GM13977 (cell line): ENCODE data around the gene RHOA.

ENCODE experiments used
- DNase-seq: peaks from one replicate; pipeline ENCODE4 v3.0.0; 2012; ENCODE audit warnings: low spot score
- CTCF ChIP-seq: IDR thresholded peaks from 2 replicates; pipeline ENCODE4 v1.5.1; 2012; ENCODE audit warnings: mild to moderate bottlenecking, control low read depth; ENCODE audit not compliant: insufficient read depth; ENCODE audit errors: extremely low read depth, missing control alignments
- in situ Hi-C: fragments of 300-500 bp; cut with MboI; formaldehyde crosslinking; loops from one replicate; pipeline ENCODE4 v1.12.0; 2022; ENCODE audit warnings: low sequenced_read_pairs, low pct_unique_long_range_greater_than_20kb, mixed read lengths, inconsistent platforms; ENCODE audit not compliant: unreplicated experiment

Gene RHOA

GRCh38 chr3:49377483-49377882 lies 34.3 kb downstream of the RHOA start:
- DNase-seq: peak; percentile 42
- in situ Hi-C loops: no loop called here
- no peak for TF ChIP-seq CTCF

GRCh38 chr3:49371946-49372345 lies 39.8 kb downstream of the RHOA start:
- DNase-seq: no peak
- no peak for TF ChIP-seq CTCF
- in situ Hi-C loops: no loop called here

- no peak for TF ChIP-seq CTCF
- DNase-seq: no peak
- in situ Hi-C loops: no loop called here
Observed at GRCh38 chr3:49370585-49371290, 41.0 kb downstream of the RHOA start.

- in situ Hi-C loops: no loop called here
- no peak for TF ChIP-seq CTCF
- no peak for DNase-seq
Observed at GRCh38 chr3:49362561-49362960, 49.2 kb downstream of the RHOA start.

- DNase-seq: no peak
- TF ChIP-seq CTCF: no peak
- in situ Hi-C loops: no loop called here
Observed at GRCh38 chr3:49359623-49360022, 52.2 kb downstream of the RHOA start.

- in situ Hi-C loops: no loop called here
- TF ChIP-seq CTCF: no peak
- DNase-seq: peak; percentile 38
Observed at GRCh38 chr3:49358884-49359225, 52.9 kb downstream of the RHOA start.
